Activated CD4-positive, CD25-positive, alpha-beta regulatory T cell treated with anti-CD3 and anti-CD28 coated beads, Interleukin-2, amount 50 U/mL, for 24 hours (primary cell): Measurements from ENCODE around the gene HMMR.
"Not testable (repeated sequence)": the region's sequence is repeated elsewhere in the genome, so short reads cannot be mapped to it uniquely, and the experiment has no call there.

Experiments used
- ATAC-seq, 2 donors: fragments of 150-1000 bp; cut with Tn5 transposase; one replicate each; pipeline ENCODE4 v1.10.0; 2021; ENCODE audit warnings: mild to moderate bottlenecking in 1 of 2, moderate library complexity in 1 of 2

Gene HMMR

DNA sequence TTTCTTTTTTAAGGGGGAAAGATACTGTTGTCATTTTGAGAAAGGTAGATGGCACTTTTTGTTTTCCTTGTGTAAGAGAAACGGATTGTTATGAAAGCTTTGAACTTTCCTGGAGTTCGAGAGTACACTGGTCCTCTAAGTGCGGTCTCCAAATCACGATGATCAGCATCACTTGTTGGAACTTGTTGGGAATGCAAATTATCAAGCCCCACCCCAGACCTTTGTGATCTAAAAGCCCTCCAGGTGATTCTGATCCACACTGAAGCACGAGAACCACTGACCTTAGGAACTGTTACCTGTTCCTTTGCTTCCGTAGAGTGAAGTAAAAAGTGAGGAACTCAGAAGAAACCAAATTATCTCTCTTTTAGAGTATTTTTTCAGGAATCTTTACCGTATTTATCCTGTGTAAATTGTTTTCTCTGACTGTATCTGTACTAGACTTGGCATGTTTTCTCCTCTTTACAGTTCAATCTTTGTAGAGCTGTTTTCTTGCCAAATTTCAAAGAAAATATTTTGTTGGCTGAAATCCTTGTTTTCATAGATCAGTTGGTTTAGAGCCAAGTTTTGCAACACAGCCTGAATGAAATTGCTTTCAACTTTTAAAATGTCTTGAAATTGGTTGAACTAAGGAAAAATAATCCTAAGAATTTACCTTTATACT, 49.0 kb downstream of the HMMR start:
- ATAC-seq = no peak

- no peak for ATAC-seq
Measured at GRCh38 chr5:163512526-163512925, 52.1 kb downstream of the HMMR start.

DNA sequence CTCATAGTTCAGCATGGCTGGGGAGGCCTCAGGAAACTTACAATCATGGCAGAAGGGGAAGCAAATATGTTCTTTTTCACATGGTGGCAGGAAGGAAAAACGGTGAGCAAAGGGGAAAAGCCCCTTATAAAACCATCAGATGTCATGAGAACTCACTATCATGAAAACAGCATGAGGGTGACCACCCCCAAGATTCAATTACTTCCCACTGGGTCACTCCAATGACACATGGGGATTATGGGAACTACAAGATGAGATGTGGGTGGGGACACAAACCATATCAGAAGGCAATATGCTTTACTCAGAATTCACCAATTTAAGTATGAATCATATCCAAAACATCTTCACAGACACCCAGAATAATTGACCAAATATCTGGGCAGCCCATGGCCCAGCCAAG, 64.7 kb downstream of the HMMR start:
- ATAC-seq = no peak

- ATAC-seq = no peak
Measured at GRCh38 chr5:163529698-163530097, 69.3 kb downstream of the HMMR start.

DNA sequence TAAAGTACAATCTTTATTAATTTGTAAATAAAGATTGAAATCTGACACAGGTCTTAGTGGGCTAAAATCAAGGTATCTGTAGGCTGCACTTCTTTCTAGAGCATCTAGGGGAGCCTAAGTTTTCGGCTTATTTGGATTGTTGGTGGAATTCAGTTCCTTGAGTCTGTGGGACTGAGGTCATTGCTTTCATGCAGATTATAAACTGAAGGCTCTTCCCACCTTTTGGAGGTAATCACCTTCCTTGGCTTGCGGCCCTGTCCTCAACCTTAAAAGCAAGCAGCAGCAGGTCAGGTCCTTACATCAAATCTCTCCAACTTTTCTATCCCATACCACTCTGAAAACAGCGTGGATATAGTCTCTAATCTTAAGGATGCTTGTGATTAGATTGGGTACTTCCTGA, 70.8 kb downstream of the HMMR start:
- no peak for ATAC-seq

DNA sequence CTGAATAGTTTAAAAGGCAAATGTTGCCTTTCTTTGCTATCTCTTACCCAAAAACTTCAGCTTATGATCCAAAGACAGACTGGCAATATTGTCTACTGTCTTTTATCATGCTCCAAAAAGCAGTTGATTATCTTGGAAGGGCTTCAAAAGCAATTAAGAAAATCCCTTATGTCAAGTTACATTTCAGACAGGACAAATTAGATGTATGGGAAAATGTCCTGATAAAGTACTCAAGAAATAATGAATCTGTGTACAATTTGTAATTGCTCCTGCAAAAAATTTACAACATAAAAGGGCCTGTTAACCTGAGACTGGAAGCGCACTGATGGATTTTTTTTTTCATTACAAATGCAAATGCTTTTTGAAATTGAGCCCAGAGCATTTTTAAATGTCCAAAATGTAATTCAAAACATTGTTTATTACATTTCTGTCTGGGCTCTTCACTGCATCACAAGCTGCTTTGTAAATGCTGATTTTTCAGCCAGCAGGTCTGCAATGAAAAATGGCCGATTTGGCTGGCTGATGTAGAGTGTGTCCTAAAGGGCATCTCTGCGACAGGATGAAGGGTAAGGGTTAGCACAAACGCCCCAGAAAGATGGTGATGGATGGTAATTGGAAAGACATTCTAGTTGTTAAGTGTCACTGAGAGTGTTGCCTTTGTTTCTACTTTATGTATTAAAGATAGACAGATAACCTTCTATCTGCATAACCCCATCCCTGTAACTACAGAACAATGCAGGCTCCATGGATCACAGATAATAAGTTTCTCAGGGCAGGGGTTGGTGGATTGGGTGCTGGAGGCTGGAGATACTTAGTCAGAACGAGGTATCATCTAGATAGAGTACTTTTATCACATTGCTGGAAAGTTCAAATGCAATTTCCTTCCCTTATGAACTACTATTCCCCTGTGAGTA, 72.0 kb downstream of the HMMR start:
- ATAC-seq = no peak

DNA sequence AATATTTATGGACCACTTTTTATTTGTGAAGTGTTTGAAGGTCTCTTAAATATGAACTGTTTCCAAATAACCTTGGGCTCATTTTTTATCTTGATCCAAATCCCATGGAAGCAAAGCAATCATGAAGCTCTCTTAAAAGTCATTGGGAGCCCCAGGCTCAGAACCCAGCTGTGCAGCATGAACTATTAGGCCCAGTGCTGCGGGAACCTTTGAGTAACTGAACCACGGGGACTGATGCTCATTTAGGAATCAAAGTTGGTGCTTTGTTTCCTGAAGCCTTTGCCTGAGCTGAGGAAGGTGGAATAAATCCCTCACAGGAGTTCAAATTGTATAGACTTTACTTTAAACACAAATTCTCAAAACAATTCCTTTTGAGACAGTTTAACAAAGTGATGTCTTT, 72.8 kb downstream of the HMMR start:
- ATAC-seq = no peak

DNA sequence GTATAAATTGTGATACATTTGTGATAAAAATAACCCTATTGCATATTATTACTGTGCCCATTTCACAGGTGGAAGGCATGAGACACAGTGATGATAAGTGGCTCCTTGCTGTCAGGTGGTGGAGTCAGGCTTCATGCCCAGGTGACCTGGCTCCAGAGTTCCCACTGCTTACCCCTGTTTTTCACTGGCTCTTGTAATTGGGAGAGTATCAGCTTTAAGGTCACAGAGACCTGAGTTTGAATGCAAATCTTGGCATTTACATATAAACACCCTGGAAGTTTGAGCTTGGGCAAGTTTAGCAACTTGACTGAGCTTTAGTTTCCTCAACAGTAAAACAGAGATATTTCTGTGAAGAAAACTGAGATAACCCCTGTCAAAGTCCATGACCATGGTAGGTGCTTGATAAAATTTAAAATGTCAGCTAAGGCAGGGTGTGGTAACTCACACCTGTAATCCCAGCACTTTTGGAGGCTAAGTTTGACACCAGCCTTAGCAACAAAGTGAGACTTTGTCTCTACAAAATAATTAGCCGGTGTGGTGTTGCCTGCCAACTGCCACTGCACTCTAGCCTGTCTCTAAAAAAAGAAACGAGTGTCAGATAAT, 74.2 kb downstream of the HMMR start:
- ATAC-seq = no peak

GRCh38 chr5:163535290-163535689, 74.9 kb downstream of the HMMR start:
- no peak for ATAC-seq

GRCh38 chr5:163536442-163536841, 76.0 kb downstream of the HMMR start:
- ATAC-seq = not testable (repeated sequence)

DNA sequence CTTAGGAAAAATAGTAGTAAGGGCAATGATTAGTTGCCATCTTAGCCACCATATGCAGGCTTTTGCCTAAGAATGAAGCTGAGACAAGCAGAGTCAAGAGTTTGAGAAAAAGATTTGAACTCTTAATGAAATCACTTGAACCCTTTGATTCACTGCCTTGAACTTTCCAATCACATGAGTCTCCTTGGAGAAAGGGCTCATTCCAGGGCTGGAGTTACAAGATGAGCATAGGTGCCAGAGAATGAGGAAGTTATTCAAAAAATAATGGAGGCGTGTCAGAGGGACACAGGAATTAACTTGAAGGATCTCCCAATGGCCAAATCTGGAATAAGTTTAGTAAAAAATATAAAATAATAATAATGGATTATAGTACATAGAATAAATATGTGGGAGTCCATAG, 80.3 kb downstream of the HMMR start:
- no peak for ATAC-seq
